Right atrium auricular region (tissue), 2 donors: ENCODE results near the gene AZI2. TPM values are rescaled to one million over a fixed set of nuclear protein-coding genes. Genes with fewer than 3 reads are reported as not detected.

ENCODE experiments used
- DNase-seq: peaks from one replicate; pipeline ENCODE4 v3.0.0-alpha.2; 2019; ENCODE audit warnings: low spot score
- H3K27ac ChIP-seq, 2 donors: fragments of 200-600 bp; sonication (generic); 1 replicate in 1 of 2; 2 replicates in 1 of 2; pipeline ENCODE4 v1.5.1; 2016 to 2019
- H3K27me3 ChIP-seq, 2 donors: fragments of 200-600 bp; sonication (generic); one replicate each; pipeline versions ENCODE4 v1.5.1 to v1.6.0; 2017 to 2019
- H3K36me3 ChIP-seq: fragments of 200-600 bp; sonication (generic); one replicate; pipeline ENCODE4 v1.5.1; 2016
- H3K4me1 ChIP-seq, 2 donors: fragments of 200-600 bp; sonication (generic); one replicate each; pipeline versions ENCODE4 v1.5.1 to v1.6.0; 2017 to 2019
- H3K4me3 ChIP-seq, 2 donors: fragments of 200-600 bp; sonication (generic); 1 replicate in 1 of 2; 2 replicates in 1 of 2; pipeline ENCODE4 v1.5.1; 2017 to 2019; ENCODE audit warnings: mild to moderate bottlenecking in 1 of 2, moderate library complexity in 1 of 2
- H3K9me3 ChIP-seq, 2 donors: fragments of 200-600 bp; sonication (generic); one replicate each; pipeline ENCODE4 v1.5.1; 2019
- CTCF ChIP-seq, 2 donors: fragments of 200-600 bp; sonication (generic); IDR thresholded peaks; one replicate each; pipeline ENCODE4 v1.5.1; 2019; ENCODE audit warnings: antibody characterized with exemption in 2 of 2
- total RNA-seq, 2 donors: library from RNA; depleted of rRNA; stranded (reverse); fragments of >200 nt; gene quantifications; one replicate each; pipeline ENCODE4 v1.1.0, GENCODE V29; 2016

The AZI2 gene
- total RNA-seq, 2 donors from 2014 or later: 21.8 to 49.2 TPM

- Histone ChIP-seq H3K4me3 (no peak overlapping the region), H3K36me3 (peaks cover 26% of the 10 kb centered on the region), H3K27me3 (no peaks in the 10 kb centered on the region), H3K9me3 (no peaks in the 10 kb centered on the region), H3K27ac (no peak overlapping the region), H3K4me1 (no peaks in the 10 kb centered on the region)
- no peak for DNase-seq
- no peak for TF ChIP-seq CTCF (IDR thresholded peaks at IDR 0.05)
Observed at GRCh38 chr3:28335246-28335645, 13.4 kb downstream of the AZI2 start.

DNA sequence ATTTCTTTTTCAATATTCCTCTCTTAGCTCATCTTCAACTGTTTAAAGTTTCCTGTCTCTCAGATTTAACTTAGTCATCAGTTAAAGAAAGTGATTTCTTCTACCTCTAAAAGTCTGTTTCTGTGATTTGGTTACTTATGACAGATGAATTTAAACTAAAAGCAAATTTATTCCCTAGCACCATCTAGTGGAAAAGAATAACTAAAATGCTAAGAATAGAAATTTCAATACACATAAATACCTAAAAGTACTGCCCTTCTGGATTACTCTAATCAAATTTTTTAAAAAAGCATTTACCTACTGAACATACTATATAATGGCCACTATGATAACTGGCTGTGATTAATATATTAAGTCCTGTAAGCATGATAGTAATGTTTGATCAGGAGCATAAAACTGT lies 14.1 kb downstream of the AZI2 start:
- TF ChIP-seq CTCF (IDR thresholded peaks at IDR 0.05): peak in 1 of 2 donors; percentile 48
- Histone ChIP-seq H3K4me3 (no peak overlapping the region), H3K27me3 (no peaks in the 10 kb centered on the region), H3K4me1 (no peaks in the 10 kb centered on the region), H3K27ac (no peak overlapping the region), H3K36me3 (peaks cover 26% of the 10 kb centered on the region), H3K9me3 (no peaks in the 10 kb centered on the region)
- DNase-seq: no peak

DNA sequence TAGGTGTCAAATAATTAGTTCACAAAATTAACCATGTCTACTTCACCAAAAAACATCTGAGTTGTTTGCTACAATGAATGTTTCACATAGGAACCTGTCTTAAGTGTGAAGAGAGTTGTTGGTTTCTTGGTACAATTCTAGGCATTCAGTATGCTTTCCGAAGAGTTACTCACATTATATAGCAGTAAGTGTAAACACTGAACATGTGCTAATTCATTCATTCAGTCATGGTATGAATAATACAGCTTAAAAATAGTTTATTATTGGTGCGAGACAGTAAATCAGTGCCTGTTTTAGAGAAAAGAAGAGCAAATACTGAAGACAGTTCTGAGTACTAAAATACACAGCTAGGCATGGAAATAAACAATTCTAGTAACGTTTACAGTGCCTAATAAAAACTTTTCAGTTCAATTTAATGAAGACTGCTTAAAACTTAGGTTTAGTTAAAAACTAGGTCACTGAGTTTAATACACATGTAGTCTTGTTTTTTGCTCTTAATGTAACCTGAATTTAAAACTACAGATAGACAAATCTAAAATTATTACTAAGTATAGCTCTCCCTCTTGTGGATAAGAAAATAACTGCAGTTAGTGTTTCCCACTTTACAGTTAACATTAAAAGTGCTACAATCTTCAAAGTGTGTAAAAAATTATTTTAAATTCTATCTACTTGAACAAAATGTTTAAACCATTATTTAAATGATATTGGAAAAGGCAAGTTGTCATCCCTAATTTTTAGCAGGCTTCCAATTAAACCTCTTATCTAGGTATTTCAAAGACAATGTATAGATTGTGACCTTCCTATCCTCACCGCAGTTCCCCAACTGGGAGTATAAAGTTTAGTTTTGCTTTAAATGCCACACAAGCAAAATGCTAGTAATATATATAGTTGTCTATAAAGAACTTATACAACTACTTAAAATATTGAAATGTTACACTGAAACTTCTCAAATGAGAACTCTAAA lies 20.2 kb downstream of the AZI2 start:
- Histone ChIP-seq H3K36me3 (peaks cover 12% of the 10 kb centered on the region), H3K9me3 (no peaks in the 10 kb centered on the region), H3K27me3 (no peaks in the 10 kb centered on the region), H3K27ac (no peak overlapping the region), H3K4me3 (no peak overlapping the region), H3K4me1 (no peaks in the 10 kb centered on the region)
- peak; percentile 51 to 80 for TF ChIP-seq CTCF (IDR thresholded peaks at IDR 0.05)
- no peak for DNase-seq

- Histone ChIP-seq H3K27ac (no peak overlapping the region), H3K9me3 (no peaks in the 10 kb centered on the region), H3K4me3 (no peak overlapping the region), H3K27me3 (no peaks in the 10 kb centered on the region), H3K4me1 (no peaks in the 10 kb centered on the region), H3K36me3 (peaks cover 26% of the 10 kb centered on the region)
- no peak for TF ChIP-seq CTCF (IDR thresholded peaks at IDR 0.05)
- no peak for DNase-seq
Observed at GRCh38 chr3:28326458-28326926, 22.1 kb downstream of the AZI2 start.

DNA sequence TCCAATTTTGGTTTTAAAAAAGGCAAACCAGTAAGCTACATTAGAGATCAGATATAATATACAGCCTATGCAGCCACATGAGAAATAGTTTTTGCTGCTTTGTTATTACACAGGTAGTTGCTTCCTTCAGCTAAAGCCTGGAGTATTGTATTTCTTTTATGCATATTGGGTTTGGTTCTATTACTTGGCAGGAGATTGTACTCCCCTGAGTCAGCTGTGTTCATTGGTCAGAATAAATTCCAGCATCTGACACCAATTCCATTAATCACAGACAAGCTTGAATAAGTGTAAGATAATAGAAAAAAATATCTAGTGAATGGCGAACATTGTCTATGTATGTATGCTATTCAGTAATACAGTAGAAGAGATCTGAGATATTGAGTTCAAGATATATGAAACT lies 26.2 kb downstream of the AZI2 start:
- Histone ChIP-seq H3K36me3 (peaks cover 48% of the 10 kb centered on the region), H3K27ac (no peak overlapping the region)

More for the DNA sequence above, 26.2 kb downstream of the AZI2 start:
- DNase-seq: no peak
- no peaks in the 10 kb centered on the region for H3K4me1 ChIP-seq
- no peak for TF ChIP-seq CTCF (IDR thresholded peaks at IDR 0.05)
- no peaks in the 10 kb centered on the region for H3K9me3 ChIP-seq
- no peak overlapping the region for H3K4me3 ChIP-seq
- H3K27me3 ChIP-seq: no peaks in the 10 kb centered on the region
